ENCODE data around the gene CFAP99. TPM values are rescaled to one million over a fixed set of nuclear protein-coding genes. Genes with fewer than 3 reads are reported as not detected.
A peak's percentile ranks its signal among the peaks of the same experiment; 100 is the strongest.

Gene CFAP99
- total RNA-seq (under 0.01 TPM in 1 of 2 replicates, not detected in the other), polyA plus RNA-seq (not detected in 2 replicates), polyA minus RNA-seq (ENCODE audit: low replicate concordance) (0.15 TPM in 1 of 2 replicates, not detected in the other)
- polyA plus RNA-seq (2012): not detected in 2 replicates

DNA sequence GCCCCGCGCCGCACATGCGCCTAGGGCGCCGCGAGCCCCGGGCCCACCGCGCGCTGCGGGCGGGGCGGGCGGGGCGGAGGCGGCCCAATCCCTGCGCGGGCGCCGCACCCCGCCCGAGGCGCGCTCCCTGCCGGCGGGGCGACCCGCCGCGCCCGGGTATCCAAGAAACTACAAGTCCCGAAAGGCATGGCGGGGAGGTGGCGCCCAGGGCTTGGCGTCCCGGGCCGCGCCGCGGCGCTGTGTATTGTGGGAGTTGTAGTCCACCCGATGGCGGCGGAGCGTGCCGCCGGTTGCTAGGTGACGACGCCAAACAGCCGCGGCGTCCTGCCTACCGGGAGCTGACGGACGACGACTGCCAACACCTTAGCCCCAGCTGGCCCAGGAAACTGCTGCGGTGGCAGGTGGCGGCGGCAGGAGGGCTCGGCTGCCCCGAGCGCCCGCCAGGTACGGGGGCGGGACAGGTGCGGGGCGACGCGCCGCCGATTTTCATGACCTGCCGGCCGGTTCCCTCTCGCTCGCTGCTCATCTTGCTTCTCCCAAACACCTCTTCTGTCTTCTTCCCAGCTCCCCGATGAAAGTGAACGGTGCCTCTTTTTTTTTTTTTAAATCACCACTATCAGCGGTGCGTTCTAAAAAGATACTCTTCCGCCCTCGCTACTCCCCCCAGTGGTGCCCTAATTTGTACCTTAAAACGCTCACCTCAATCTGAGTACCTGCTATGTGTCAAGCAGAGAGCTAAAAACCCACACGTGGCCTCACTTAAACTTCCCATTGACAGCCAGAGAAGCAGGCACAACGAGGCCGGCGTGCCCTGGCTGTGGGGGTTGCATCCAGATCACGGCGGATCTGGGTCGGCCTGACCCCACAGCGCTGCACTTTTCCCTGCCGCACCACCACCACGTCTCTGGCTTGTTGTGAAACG is at the start of gene CFAP99:
Gene CFAP99, plus strand, starts transcription at position 306 of the 922 bp plus-strand sequence.
- Histone ChIP-seq H4K20me1 (ENCODE audit: control insufficient read depth, extremely low read depth, insufficient read depth, low read length) (no peaks in the 10 kb centered on the region), H3K4me1 (ENCODE audit: control insufficient read depth, extremely low read depth, insufficient read depth, low read length) (peaks cover 5% of the 10 kb centered on the region), H3K4me2 (ENCODE audit: extremely low read depth, insufficient read depth, low read length) (peak within 1 kb of the TSS; percentile 95), H3K4me3 (replicated peaks in 1 of 4; ENCODE audit: control extremely low read depth in 1 of 4, insufficient read depth in 1 of 4, low read depth in 3 of 4, low read length in 4 of 4) (peak within 1 kb of the TSS; percentile 39 to 62 (median 57)), H3K9ac (ENCODE audit: insufficient read depth, low read length) (peak within 1 kb of the TSS; percentile 34), H3K27ac (ENCODE audit: insufficient read depth, low read length) (peak within 1 kb of the TSS; percentile 46), H3K36me3 (ENCODE audit: control insufficient read depth, insufficient read depth, low read length) (no peaks in the 10 kb centered on the region), H3K27me3 (ENCODE audit: control insufficient read depth, insufficient read depth, low read length) (peaks cover 17% of the 10 kb centered on the region), H3K79me2 (ENCODE audit: control insufficient read depth, insufficient read depth, low read length) (peaks cover 3% of the 10 kb centered on the region), H2AFZ (ENCODE audit: low read length) (peak within 1 kb of the TSS; percentile 10), H3K9me3 (ENCODE audit: control insufficient read depth, insufficient read depth, low read depth, low read length) (no peaks in the 10 kb centered on the region)
- TF ChIP-seq, protein P1, sequence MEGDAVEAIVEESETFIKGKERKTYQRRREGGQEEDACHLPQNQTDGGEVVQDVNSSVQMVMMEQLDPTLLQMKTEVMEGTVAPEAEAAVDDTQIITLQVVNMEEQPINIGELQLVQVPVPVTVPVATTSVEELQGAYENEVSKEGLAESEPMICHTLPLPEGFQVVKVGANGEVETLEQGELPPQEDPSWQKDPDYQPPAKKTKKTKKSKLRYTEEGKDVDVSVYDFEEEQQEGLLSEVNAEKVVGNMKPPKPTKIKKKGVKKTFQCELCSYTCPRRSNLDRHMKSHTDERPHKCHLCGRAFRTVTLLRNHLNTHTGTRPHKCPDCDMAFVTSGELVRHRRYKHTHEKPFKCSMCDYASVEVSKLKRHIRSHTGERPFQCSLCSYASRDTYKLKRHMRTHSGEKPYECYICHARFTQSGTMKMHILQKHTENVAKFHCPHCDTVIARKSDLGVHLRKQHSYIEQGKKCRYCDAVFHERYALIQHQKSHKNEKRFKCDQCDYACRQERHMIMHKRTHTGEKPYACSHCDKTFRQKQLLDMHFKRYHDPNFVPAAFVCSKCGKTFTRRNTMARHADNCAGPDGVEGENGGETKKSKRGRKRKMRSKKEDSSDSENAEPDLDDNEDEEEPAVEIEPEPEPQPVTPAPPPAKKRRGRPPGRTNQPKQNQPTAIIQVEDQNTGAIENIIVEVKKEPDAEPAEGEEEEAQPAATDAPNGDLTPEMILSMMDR (conservative IDR thresholded peaks at IDR 0.05 in 1 of 2, IDR thresholded peaks at IDR 0.05 in 1 of 2; ENCODE audit: low read depth in 1 of 2, low read length in 2 of 2): no peak
- TF ChIP-seq EZH2 (IDR thresholded peaks at IDR 0.05; ENCODE audit: low read length, missing control alignments): no peak
- DNase-seq (ENCODE audit: low read depth in 2 of 2): peak; percentile 85 to 91

DNA sequence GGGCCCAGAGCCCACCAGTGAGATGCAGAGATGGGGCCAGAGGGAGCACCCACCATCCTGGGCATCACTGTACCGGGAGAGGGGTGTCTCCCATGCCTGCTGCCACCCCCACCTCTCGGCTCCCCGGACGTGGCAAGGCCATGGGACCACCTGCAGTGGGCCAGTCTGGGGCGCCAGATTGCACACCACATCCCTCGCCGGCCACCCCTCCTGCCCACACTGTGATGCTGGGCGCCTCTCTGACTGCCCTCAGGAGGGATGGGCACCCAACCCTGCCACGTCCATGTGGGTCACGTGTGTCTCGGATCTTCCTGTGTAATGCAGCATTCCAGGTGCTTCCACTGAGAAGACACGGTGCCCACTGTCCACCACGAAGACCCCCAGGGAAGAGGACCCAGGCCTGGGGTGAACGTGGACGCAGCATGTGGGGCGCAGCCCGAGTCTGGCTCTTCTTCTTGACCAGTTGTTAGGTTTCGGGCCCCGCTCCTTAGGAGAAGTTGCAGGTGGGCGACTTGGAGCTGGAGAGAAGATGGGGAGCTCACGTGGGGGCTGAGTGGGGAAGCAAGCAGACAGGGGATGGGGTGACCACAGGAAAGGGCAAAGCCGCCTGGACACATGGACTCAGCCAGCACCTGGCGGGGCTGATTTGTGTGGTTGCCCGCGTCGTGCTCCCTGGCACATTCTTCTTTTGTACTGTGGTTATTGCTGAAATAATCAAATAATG is 48.0 kb upstream of the CFAP99 start:
- H4K20me1 ChIP-seq (ENCODE audit: control insufficient read depth, extremely low read depth, insufficient read depth, low read length): no peaks in the 10 kb centered on the region
- no peaks in the 10 kb centered on the region for H3K27me3 ChIP-seq (ENCODE audit: control insufficient read depth, insufficient read depth, low read length)
- no peak overlapping the region for H2AFZ ChIP-seq (ENCODE audit: low read length)
- DNase-seq (ENCODE audit: low read depth in 2 of 2): no peak
- H3K4me3 ChIP-seq (replicated peaks in 1 of 4; ENCODE audit: control extremely low read depth in 1 of 4, insufficient read depth in 1 of 4, low read depth in 3 of 4, low read length in 4 of 4): no peak overlapping the region
- H3K9ac ChIP-seq (ENCODE audit: insufficient read depth, low read length): no peak overlapping the region
- no peak overlapping the region for H3K4me2 ChIP-seq (ENCODE audit: extremely low read depth, insufficient read depth, low read length)
- H3K4me1 ChIP-seq (ENCODE audit: control insufficient read depth, extremely low read depth, insufficient read depth, low read length): no peaks in the 10 kb centered on the region
- TF ChIP-seq, protein P1 (conservative IDR thresholded peaks at IDR 0.05 in 1 of 2, IDR thresholded peaks at IDR 0.05 in 1 of 2; ENCODE audit: low read depth in 1 of 2, low read length in 2 of 2): no peak
- no peak for TF ChIP-seq EZH2 (IDR thresholded peaks at IDR 0.05; ENCODE audit: low read length, missing control alignments)
- no peaks in the 10 kb centered on the region for H3K36me3 ChIP-seq (ENCODE audit: control insufficient read depth, insufficient read depth, low read length)
- H3K9me3 ChIP-seq (ENCODE audit: control insufficient read depth, insufficient read depth, low read depth, low read length): no peaks in the 10 kb centered on the region
- H3K79me2 ChIP-seq (ENCODE audit: control insufficient read depth, insufficient read depth, low read length): no peaks in the 10 kb centered on the region
- H3K27ac ChIP-seq (ENCODE audit: insufficient read depth, low read length): no peak overlapping the region

All from fibroblast of lung (primary cell).